ENCODE measurements around the gene RASL10B. TPM values are rescaled to one million over a fixed set of nuclear protein-coding genes. Genes with fewer than 3 reads are reported as not detected.

The RASL10B gene
- total RNA-seq, 2 experiments from 2014 or later = not detected

DNA sequence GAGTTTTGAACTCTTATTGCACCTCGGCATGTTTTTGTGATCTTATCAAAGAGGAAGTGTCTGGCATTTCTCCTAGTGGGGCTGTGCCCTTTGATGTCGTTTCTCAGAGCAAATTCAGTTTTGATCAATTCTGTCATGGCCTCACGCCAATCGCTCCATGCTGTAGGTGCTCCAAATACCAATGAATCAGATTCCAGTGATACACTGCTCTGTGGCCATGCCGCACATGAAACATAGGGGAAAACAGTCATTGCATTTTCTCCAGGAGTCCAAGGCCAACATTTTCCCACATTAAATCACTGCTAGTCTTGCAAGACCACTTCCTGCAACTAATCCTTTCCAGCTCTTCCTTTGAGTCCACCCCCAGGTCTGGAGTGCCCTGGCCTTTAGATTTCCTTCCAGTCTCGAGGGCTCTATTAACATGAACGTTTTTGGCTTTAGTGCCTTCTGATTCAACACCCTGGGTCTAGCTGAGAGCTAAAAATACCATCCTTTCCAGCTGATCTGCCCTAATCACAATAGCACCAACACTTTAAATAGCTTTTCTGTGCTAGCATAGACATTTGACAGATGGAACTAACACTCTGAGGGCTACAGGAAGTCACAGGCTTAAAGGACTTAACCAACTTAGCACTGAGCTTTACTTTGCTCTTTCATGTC, 18.2 kb upstream of the RASL10B start:
- no peak for DNase-seq (ENCODE audit: low spot score)
- intact Hi-C loops (cut with micrococcal nuclease; ENCODE audit: unreplicated experiment) = no loop called here
- no TSS peak for BruUV-seq (replicated peaks)
- H3K79me2 ChIP-seq (ENCODE audit: insufficient read depth, low read depth, low read length) = no peaks in the 10 kb centered on the region
- no peak overlapping the region for H3K4me2 ChIP-seq (ENCODE audit: low read length)
- CTCF ChIA-PET (ENCODE audit: unreplicated experiment) = no interaction called here
- POLR2A ChIA-PET = no interaction called here
- no peaks in the 10 kb centered on the region for H3K9me2 ChIP-seq (ENCODE audit: insufficient read depth, low read length)
- H3K4me3 ChIP-seq (ENCODE audit: low read depth, low read length, poor library complexity, severe bottlenecking) = no peak overlapping the region
- peaks cover 45% of the 10 kb centered on the region for H3K36me3 ChIP-seq (ENCODE audit: insufficient read depth, low read length)
- H4K20me1 ChIP-seq (ENCODE audit: insufficient read depth, low read length) = 0 out of 2 replicates have a peak, but pooled peaks cover 3% of the 10 kb centered on the region
- H3K27ac ChIP-seq (ENCODE audit: low read depth, low read length, poor library complexity, severe bottlenecking) = no peak overlapping the region
- TF ChIP-seq, protein P1, sequence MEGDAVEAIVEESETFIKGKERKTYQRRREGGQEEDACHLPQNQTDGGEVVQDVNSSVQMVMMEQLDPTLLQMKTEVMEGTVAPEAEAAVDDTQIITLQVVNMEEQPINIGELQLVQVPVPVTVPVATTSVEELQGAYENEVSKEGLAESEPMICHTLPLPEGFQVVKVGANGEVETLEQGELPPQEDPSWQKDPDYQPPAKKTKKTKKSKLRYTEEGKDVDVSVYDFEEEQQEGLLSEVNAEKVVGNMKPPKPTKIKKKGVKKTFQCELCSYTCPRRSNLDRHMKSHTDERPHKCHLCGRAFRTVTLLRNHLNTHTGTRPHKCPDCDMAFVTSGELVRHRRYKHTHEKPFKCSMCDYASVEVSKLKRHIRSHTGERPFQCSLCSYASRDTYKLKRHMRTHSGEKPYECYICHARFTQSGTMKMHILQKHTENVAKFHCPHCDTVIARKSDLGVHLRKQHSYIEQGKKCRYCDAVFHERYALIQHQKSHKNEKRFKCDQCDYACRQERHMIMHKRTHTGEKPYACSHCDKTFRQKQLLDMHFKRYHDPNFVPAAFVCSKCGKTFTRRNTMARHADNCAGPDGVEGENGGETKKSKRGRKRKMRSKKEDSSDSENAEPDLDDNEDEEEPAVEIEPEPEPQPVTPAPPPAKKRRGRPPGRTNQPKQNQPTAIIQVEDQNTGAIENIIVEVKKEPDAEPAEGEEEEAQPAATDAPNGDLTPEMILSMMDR (conservative IDR thresholded peaks at IDR 0.05; ENCODE audit: low read length) = no peak
- no peak for TF ChIP-seq EZH2phosphoT487 (IDR thresholded peaks at IDR 0.05; ENCODE audit: borderline replicate concordance, low read depth, low read length)
- no peaks in the 10 kb centered on the region for H3K9me3 ChIP-seq (ENCODE audit: low read length)
- peaks cover 25% of the 10 kb centered on the region for H3K4me1 ChIP-seq (ENCODE audit: insufficient read depth, low read length, poor library complexity, severe bottlenecking)
- no peak overlapping the region for H2AFZ ChIP-seq (ENCODE audit: low read length)

DNA sequence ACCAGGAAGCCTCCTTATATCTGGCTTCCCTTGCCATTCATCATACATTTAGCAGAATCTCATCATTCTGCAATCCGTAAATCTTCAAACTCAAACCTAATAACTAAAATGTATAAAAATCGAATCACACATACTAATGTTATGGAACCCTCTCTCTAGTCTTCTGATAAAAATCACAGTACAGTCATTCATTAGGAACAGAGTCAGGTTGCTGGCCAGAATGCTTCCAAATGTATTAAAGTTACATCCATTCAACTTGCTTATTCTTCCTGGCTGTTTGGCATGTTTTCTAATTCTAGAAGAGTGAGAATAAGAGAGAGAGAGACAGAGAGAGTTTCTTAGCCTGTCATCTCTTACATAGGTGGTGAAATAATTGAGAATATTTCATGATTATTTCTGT, 16.5 kb upstream of the RASL10B start:
- BruUV-seq (replicated peaks) = no TSS peak
- Histone ChIP-seq H3K4me3 (ENCODE audit: low read depth, low read length, poor library complexity, severe bottlenecking) (no peak overlapping the region), H3K9me3 (ENCODE audit: low read length) (no peaks in the 10 kb centered on the region), H3K36me3 (ENCODE audit: insufficient read depth, low read length) (peaks cover 50% of the 10 kb centered on the region), H3K4me1 (ENCODE audit: insufficient read depth, low read length, poor library complexity, severe bottlenecking) (peaks cover 7% of the 10 kb centered on the region), H3K27ac (ENCODE audit: low read depth, low read length, poor library complexity, severe bottlenecking) (no peak overlapping the region), H3K4me2 (ENCODE audit: low read length) (no peak overlapping the region), H4K20me1 (ENCODE audit: insufficient read depth, low read length) (0 out of 2 replicates have a peak, but pooled peaks cover 3% of the 10 kb centered on the region), H2AFZ (ENCODE audit: low read length) (no peak overlapping the region), H3K79me2 (ENCODE audit: insufficient read depth, low read depth, low read length) (no peaks in the 10 kb centered on the region), H3K9me2 (ENCODE audit: insufficient read depth, low read length) (no peaks in the 10 kb centered on the region)
- TF ChIP-seq EZH2phosphoT487 (IDR thresholded peaks at IDR 0.05; ENCODE audit: borderline replicate concordance, low read depth, low read length) = no peak
- TF ChIP-seq, protein P1 (conservative IDR thresholded peaks at IDR 0.05; ENCODE audit: low read length) = no peak
- POLR2A ChIA-PET = no interaction called here
- no peak for DNase-seq (ENCODE audit: low spot score)
- CTCF ChIA-PET (ENCODE audit: unreplicated experiment) = no interaction called here
- intact Hi-C loops (cut with micrococcal nuclease; ENCODE audit: unreplicated experiment) = no loop called here

DNA sequence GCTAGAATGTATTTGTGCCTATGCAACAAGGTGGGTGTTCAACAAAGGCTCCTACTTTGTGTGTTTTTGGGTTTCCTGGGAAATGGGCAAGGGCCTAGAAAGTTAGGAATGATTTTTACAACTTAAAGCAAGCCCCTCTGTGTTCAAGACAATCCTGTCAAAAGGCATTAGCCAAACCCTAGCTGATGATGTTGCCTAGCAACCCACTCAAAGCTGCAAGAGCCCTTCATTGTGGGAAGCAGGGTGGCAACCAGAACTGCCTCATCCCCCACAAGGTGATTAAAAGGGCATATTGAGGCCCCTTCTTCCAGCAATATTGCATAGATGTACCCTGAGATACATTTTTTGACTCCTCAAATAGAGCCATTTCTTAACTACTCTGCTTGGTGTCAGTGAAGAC, 16.0 kb upstream of the RASL10B start:
- CTCF ChIA-PET (ENCODE audit: unreplicated experiment) = no interaction called here
- no peak for DNase-seq (ENCODE audit: low spot score)
- Histone ChIP-seq H3K9me2 (ENCODE audit: insufficient read depth, low read length) (no peaks in the 10 kb centered on the region), H3K27ac (ENCODE audit: low read depth, low read length, poor library complexity, severe bottlenecking) (no peak overlapping the region), H3K4me1 (ENCODE audit: insufficient read depth, low read length, poor library complexity, severe bottlenecking) (peaks cover 5% of the 10 kb centered on the region), H4K20me1 (ENCODE audit: insufficient read depth, low read length) (0 out of 2 replicates have a peak, but pooled peaks cover 3% of the 10 kb centered on the region), H2AFZ (ENCODE audit: low read length) (no peak overlapping the region), H3K79me2 (ENCODE audit: insufficient read depth, low read depth, low read length) (no peaks in the 10 kb centered on the region), H3K9me3 (ENCODE audit: low read length) (no peaks in the 10 kb centered on the region), H3K4me3 (ENCODE audit: low read depth, low read length, poor library complexity, severe bottlenecking) (no peak overlapping the region), H3K4me2 (ENCODE audit: low read length) (no peak overlapping the region), H3K36me3 (ENCODE audit: insufficient read depth, low read length) (peaks cover 48% of the 10 kb centered on the region)
- BruUV-seq (replicated peaks) = no TSS peak
- intact Hi-C loops (cut with micrococcal nuclease; ENCODE audit: unreplicated experiment) = no loop called here
- TF ChIP-seq, protein P1 (conservative IDR thresholded peaks at IDR 0.05; ENCODE audit: low read length) = no peak
- no peak for TF ChIP-seq EZH2phosphoT487 (IDR thresholded peaks at IDR 0.05; ENCODE audit: borderline replicate concordance, low read depth, low read length)
- POLR2A ChIA-PET = no interaction called here

Measured in OCI-LY7 (cell line).